HL-60 (cell line): ENCODE results near the gene C14orf180.

ENCODE experiments used
- CTCF ChIP-seq: IDR thresholded peaks from one replicate; pipeline ENCODE4 v1.5.1; 2011; ENCODE audit warnings: low read length, control low read depth, inconsistent platforms; ENCODE audit not compliant: insufficient read depth
- POLR2AphosphoS5 ChIP-seq: IDR thresholded peaks from 2 replicates; pipeline ENCODE4 v1.6.1; 2012; ENCODE audit warnings: low read depth

- no peak for TF ChIP-seq POLR2AphosphoS5
- TF ChIP-seq CTCF: no peak
Measured at GRCh38 chr14:104595911-104596450, 16.4 kb downstream of the C14orf180 start.
